GM12878 (cell line): ENCODE measurements around the gene LIX1L. TPM values are rescaled to one million over a fixed set of nuclear protein-coding genes. Genes with fewer than 3 reads are reported as not detected.

Source experiments
- ASH2L ChIP-seq: fragments of 300-600, 200-600 bp; sonication (generic); IDR thresholded peaks from 2 replicates; pipeline ENCODE4 v1.6.1; 2017; ENCODE audit warnings: low read depth, mild to moderate bottlenecking, borderline replicate concordance
- BMI1 ChIP-seq: fragments of 450-650 bp; IDR thresholded peaks from 2 replicates; pipeline ENCODE4 v1.6.1; 2016; ENCODE audit warnings: mild to moderate bottlenecking, moderate library complexity, borderline replicate concordance
- CBX5 ChIP-seq: sonication (generic); IDR thresholded peaks from 2 replicates; pipeline ENCODE4 v1.6.1; 2016; ENCODE audit warnings: low read depth, moderate library complexity, mild to moderate bottlenecking, inconsistent platforms
- CREB1 ChIP-seq: IDR thresholded peaks from 2 replicates; pipeline ENCODE4 v1.6.1; 2012; ENCODE audit warnings: low read depth, mild to moderate bottlenecking, inconsistent platforms
- EED ChIP-seq: sonication (generic); IDR thresholded peaks from 2 replicates; pipeline ENCODE4 v1.6.1; 2016; ENCODE audit warnings: antibody characterized with exemption, low read depth
- FOXM1 ChIP-seq: IDR thresholded peaks from 2 replicates; pipeline ENCODE4 v1.6.1; 2012; ENCODE audit warnings: low read depth, mild to moderate bottlenecking, inconsistent platforms, low read length, moderate library complexity
- PAX5 ChIP-seq: IDR thresholded peaks from 2 replicates; pipeline ENCODE4 v1.6.1; 2011; ENCODE audit warnings: low read depth, low read length, borderline replicate concordance
- POU2F2 ChIP-seq: IDR thresholded peaks from 3 replicates; pipeline ENCODE4 v1.6.1; 2011; ENCODE audit warnings: low read depth, mild to moderate bottlenecking, low read length, borderline replicate concordance
- SMAD5 ChIP-seq: IDR thresholded peaks from 2 replicates; pipeline ENCODE4 v1.6.1; 2016; ENCODE audit warnings: antibody characterized with exemption, low read depth
- SMC3 ChIP-seq: IDR thresholded peaks from 2 replicates; pipeline ENCODE4 v1.6.1; 2011; ENCODE audit warnings: low read length, improper control_type of control experiment, borderline replicate concordance
- STAT1 ChIP-seq: fragments of 450-650 bp; conservative IDR thresholded peaks from 2 replicates; pipeline ENCODE4 v1.6.1; 2014; ENCODE audit warnings: antibody characterized with exemption, mild to moderate bottlenecking
- polyA plus RNA-seq, 11 experiments: library from polyadenylated mRNA; depleted of rRNA in 4 of 11; unstranded in 6 of 11; stranded (reverse) in 5 of 11; fragments of >200 nt; fragmentation: Nextera tagmentation in 4 of 11; fragmentation: Illumina TruSeq in 1 of 11; extraction: Ambion mirVana in 4 of 11; extraction: Trizol in 1 of 11; gene quantifications; 1 replicate in 1 of 11; 2 replicates in 10 of 11; pipeline versions ENCODE4 v1.2.1 to v1.2.3, GENCODE V29; 2011 to 2016; ENCODE audit warnings: inconsistent platforms in 2 of 11, missing spikeins in 2 of 11, low read depth in 1 of 11
- total RNA-seq, 4 experiments: library from RNA; depleted of rRNA in 3 of 4; stranded (reverse); fragments of >200 nt in 3 of 4; fragmentation: Illumina TruSeq in 1 of 4; extraction: Trizol in 1 of 4; gene quantifications; 2 replicates each; pipeline versions ENCODE4 v1.2.1 to v1.2.3, GENCODE V29; 2013 to 2021
- TF ChIP-seq, protein P1 (sequence below), 3 experiments: IDR thresholded peaks in 2 of 3; conservative IDR thresholded peaks in 1 of 3; 2 replicates each; pipeline ENCODE4 v1.5.1; 2011; ENCODE audit warnings: low read depth in 3 of 3, low read length in 3 of 3, mild to moderate bottlenecking in 3 of 3, control low read depth in 2 of 3, moderate library complexity in 2 of 3, inconsistent platforms in 1 of 3, mixed read lengths in 1 of 3; ENCODE audit not compliant: control insufficient read depth in 2 of 3, insufficient read depth in 1 of 3; ENCODE audit errors: extremely low read depth in 1 of 3
- TF ChIP-seq, protein P2 (sequence below): fragments of 450-650 bp; IDR thresholded peaks from 2 replicates; pipeline ENCODE4 v1.6.1; 2017; ENCODE audit warnings: mild to moderate bottlenecking
- TF ChIP-seq, protein P3 (sequence below): IDR thresholded peaks from 2 replicates; pipeline ENCODE4 v1.6.1; 2011; ENCODE audit warnings: mild to moderate bottlenecking, low read depth, low read length, moderate library complexity; ENCODE audit not compliant: insufficient replicate concordance
- TF ChIP-seq, protein P4 (sequence below): fragments of 450-650 bp; IDR thresholded peaks from 2 replicates; pipeline ENCODE4 v1.6.1; 2018; ENCODE audit warnings: borderline replicate concordance, mild to moderate bottlenecking; ENCODE audit not compliant: partially characterized antibody
- TF ChIP-seq, protein P5 (sequence below): fragments of 450-650 bp; conservative IDR thresholded peaks from 2 replicates; pipeline ENCODE4 v1.6.1; 2017; ENCODE audit warnings: mild to moderate bottlenecking, moderate library complexity

The LIX1L gene
- total and polyA plus RNA-seq, 10 of the 15 experiments (the other 5 are each of a cell fraction or from before 2014, with no cell fraction given): 5.5 to 48.2 (median 15.3) TPM

DNA sequence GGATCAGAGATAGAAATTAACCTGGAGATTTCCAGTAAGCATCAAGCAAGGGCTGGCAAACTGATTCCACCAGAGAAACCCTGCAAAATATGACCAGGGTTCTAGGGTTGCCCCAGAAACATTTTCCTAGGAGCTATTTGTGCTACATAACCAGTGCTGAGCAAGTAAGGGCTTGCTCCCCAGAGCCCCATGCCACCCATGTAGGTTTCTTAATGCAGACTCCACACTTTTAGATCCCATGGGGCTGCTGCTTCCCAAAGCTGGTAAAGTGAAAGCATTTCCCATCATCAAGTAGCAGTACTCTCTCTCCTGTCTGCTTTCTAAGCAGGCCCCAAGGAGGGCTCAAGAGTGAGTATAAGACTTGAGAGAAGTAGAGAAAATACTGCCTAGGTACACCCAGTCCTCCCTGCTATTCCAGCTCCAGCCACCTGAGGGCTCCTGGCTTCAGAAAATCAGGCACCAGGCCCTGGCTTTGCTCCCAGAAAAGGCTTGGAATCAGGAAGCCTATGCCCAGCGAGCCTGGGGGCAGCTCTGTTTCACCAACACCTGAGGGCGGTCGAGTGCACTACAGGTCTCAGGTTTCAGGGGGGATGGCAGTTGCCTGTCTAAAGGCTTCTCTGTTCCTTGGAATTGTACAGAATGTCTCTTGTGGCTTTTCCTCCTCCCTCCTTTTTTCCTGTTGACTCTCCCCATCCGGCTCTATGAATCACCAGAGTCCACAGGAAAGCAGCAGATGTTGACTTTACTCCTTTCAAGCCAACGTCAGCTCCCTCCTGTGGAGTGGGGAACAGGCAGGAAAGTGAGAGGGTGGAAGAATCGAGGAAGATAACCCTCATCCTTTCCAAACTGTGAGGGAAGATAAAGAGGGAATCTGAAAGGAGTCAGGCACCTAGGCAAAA, 66.0 kb downstream of the LIX1L start (continued):
- TF ChIP-seq, protein P1, sequence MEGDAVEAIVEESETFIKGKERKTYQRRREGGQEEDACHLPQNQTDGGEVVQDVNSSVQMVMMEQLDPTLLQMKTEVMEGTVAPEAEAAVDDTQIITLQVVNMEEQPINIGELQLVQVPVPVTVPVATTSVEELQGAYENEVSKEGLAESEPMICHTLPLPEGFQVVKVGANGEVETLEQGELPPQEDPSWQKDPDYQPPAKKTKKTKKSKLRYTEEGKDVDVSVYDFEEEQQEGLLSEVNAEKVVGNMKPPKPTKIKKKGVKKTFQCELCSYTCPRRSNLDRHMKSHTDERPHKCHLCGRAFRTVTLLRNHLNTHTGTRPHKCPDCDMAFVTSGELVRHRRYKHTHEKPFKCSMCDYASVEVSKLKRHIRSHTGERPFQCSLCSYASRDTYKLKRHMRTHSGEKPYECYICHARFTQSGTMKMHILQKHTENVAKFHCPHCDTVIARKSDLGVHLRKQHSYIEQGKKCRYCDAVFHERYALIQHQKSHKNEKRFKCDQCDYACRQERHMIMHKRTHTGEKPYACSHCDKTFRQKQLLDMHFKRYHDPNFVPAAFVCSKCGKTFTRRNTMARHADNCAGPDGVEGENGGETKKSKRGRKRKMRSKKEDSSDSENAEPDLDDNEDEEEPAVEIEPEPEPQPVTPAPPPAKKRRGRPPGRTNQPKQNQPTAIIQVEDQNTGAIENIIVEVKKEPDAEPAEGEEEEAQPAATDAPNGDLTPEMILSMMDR (IDR thresholded peaks at IDR 0.05 in 2 of 3, conservative IDR thresholded peaks at IDR 0.05 in 1 of 3; ENCODE audit: control insufficient read depth in 2 of 3, extremely low read depth in 1 of 3, insufficient read depth in 1 of 3, low read depth in 3 of 3, low read length in 3 of 3): peak; percentile 89 to 90 (median 90)
- no peak for TF ChIP-seq ASH2L
- TF ChIP-seq, protein P2, sequence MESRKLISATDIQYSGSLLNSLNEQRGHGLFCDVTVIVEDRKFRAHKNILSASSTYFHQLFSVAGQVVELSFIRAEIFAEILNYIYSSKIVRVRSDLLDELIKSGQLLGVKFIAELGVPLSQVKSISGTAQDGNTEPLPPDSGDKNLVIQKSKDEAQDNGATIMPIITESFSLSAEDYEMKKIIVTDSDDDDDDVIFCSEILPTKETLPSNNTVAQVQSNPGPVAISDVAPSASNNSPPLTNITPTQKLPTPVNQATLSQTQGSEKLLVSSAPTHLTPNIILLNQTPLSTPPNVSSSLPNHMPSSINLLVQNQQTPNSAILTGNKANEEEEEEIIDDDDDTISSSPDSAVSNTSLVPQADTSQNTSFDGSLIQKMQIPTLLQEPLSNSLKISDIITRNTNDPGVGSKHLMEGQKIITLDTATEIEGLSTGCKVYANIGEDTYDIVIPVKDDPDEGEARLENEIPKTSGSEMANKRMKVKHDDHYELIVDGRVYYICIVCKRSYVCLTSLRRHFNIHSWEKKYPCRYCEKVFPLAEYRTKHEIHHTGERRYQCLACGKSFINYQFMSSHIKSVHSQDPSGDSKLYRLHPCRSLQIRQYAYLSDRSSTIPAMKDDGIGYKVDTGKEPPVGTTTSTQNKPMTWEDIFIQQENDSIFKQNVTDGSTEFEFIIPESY: no peak
- TF ChIP-seq EED: peak; percentile 74
- TF ChIP-seq, protein P3, sequence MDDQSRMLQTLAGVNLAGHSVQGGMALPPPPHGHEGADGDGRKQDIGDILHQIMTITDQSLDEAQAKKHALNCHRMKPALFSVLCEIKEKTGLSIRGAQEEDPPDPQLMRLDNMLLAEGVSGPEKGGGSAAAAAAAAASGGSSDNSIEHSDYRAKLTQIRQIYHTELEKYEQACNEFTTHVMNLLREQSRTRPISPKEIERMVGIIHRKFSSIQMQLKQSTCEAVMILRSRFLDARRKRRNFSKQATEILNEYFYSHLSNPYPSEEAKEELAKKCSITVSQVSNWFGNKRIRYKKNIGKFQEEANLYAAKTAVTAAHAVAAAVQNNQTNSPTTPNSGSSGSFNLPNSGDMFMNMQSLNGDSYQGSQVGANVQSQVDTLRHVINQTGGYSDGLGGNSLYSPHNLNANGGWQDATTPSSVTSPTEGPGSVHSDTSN: no peak
- TF ChIP-seq SMAD5: no peak
- TF ChIP-seq PAX5: no peak
- TF ChIP-seq, protein P4, sequence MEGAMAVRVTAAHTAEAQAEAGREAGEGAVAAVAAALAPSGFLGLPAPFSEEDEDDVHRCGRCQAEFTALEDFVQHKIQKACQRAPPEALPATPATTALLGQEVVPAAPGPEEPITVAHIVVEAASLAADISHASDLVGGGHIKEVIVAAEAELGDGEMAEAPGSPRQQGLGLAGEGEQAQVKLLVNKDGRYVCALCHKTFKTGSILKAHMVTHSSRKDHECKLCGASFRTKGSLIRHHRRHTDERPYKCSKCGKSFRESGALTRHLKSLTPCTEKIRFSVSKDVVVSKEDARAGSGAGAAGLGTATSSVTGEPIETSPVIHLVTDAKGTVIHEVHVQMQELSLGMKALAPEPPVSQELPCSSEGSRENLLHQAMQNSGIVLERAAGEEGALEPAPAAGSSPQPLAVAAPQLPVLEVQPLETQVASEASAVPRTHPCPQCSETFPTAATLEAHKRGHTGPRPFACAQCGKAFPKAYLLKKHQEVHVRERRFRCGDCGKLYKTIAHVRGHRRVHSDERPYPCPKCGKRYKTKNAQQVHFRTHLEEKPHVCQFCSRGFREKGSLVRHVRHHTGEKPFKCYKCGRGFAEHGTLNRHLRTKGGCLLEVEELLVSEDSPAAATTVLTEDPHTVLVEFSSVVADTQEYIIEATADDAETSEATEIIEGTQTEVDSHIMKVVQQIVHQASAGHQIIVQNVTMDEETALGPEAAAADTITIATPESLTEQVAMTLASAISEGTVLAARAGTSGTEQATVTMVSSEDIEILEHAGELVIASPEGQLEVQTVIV: no peak
- TF ChIP-seq BMI1: no peak
- TF ChIP-seq, protein P5, sequence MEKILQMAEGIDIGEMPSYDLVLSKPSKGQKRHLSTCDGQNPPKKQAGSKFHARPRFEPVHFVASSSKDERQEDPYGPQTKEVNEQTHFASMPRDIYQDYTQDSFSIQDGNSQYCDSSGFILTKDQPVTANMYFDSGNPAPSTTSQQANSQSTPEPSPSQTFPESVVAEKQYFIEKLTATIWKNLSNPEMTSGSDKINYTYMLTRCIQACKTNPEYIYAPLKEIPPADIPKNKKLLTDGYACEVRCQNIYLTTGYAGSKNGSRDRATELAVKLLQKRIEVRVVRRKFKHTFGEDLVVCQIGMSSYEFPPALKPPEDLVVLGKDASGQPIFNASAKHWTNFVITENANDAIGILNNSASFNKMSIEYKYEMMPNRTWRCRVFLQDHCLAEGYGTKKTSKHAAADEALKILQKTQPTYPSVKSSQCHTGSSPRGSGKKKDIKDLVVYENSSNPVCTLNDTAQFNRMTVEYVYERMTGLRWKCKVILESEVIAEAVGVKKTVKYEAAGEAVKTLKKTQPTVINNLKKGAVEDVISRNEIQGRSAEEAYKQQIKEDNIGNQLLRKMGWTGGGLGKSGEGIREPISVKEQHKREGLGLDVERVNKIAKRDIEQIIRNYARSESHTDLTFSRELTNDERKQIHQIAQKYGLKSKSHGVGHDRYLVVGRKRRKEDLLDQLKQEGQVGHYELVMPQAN: no peak
- no peak for TF ChIP-seq POU2F2
- peak; percentile 86 for TF ChIP-seq SMC3
- TF ChIP-seq CREB1: no peak
- TF ChIP-seq CBX5: no peak
- no peak for TF ChIP-seq FOXM1
- TF ChIP-seq STAT1: no peak
